HepG2 (cell line): ENCODE results near the gene ZBTB7B. TPM values are rescaled to one million over a fixed set of nuclear protein-coding genes. Genes with fewer than 3 reads are reported as not detected.
A peak's percentile ranks its signal among the peaks of the same experiment; 100 is the strongest.

ENCODE experiments used
- CBFB ChIP-seq: sonication (generic); formaldehyde crosslinking; IDR thresholded peaks from 2 replicates; pipeline ENCODE4 v1.4.0; 2020; ENCODE audit warnings: missing genetic modification reagents
- EZH2 ChIP-seq: conservative IDR thresholded peaks from 2 replicates; pipeline ENCODE4 v1.6.1; 2012; ENCODE audit warnings: mild to moderate bottlenecking, low read depth, low read length, moderate library complexity
- KMT2B ChIP-seq: IDR thresholded peaks from 2 replicates; pipeline ENCODE4 v1.6.1; 2016; ENCODE audit warnings: missing genetic modification reagents, missing compliant biosample characterization
- MIER3 ChIP-seq: IDR thresholded peaks from 2 replicates; pipeline ENCODE4 v1.6.1; 2016; ENCODE audit warnings: missing compliant biosample characterization, borderline replicate concordance
- NFYC ChIP-seq: IDR thresholded peaks from 2 replicates; pipeline ENCODE4 v1.6.1; 2016; ENCODE audit warnings: missing genetic modification reagents, missing compliant biosample characterization
- NR2F1 ChIP-seq, 2 experiments: fragments of 450-650 bp in 1 of 2; formaldehyde crosslinking in 1 of 2; IDR thresholded peaks; 2 replicates each; pipeline versions ENCODE4 v1.5.0 to v1.6.1; 2016 to 2020; ENCODE audit warnings: mild to moderate bottlenecking in 1 of 2, missing compliant biosample characterization in 1 of 2, missing genetic modification reagents in 1 of 2, moderate library complexity in 1 of 2
- POLR2AphosphoS5 ChIP-seq: IDR thresholded peaks from 2 replicates; pipeline ENCODE4 v1.6.1; 2012; ENCODE audit warnings: low read depth, low read length
- PRMT3 ChIP-seq: sonication (generic); formaldehyde crosslinking; IDR thresholded peaks from 2 replicates; pipeline ENCODE4 v1.8.1; 2022; ENCODE audit warnings: low read depth, mild to moderate bottlenecking, moderate library complexity, missing genetic modification reagents, borderline replicate concordance
- SOX6 ChIP-seq, 2 experiments: fragments of 450-650 bp in 1 of 2; sonication (generic) in 1 of 2; formaldehyde crosslinking in 1 of 2; IDR thresholded peaks; 2 replicates each; pipeline versions ENCODE4 v1.4.0 to v1.6.1; 2017 to 2020; ENCODE audit warnings: antibody characterized with exemption in 1 of 2, mild to moderate bottlenecking in 1 of 2, missing genetic modification reagents in 1 of 2
- THYN1 ChIP-seq: sonication (generic); formaldehyde crosslinking; IDR thresholded peaks from 2 replicates; pipeline ENCODE4 v1.8.1; 2023; ENCODE audit warnings: low read depth, mild to moderate bottlenecking, moderate library complexity, missing genetic modification reagents, borderline replicate concordance
- ZBTB7A ChIP-seq: sonication (generic); formaldehyde crosslinking; IDR thresholded peaks from 2 replicates; pipeline ENCODE4 v1.8.0; 2022; ENCODE audit warnings: mild to moderate bottlenecking, missing genetic modification reagents
- ZNF335 ChIP-seq: sonication (generic); formaldehyde crosslinking; IDR thresholded peaks from 2 replicates; pipeline ENCODE4 v1.4.0; 2020; ENCODE audit warnings: missing genetic modification reagents
- ZNF33A ChIP-seq: sonication (generic); formaldehyde crosslinking; IDR thresholded peaks from 2 replicates; pipeline ENCODE4 v1.5.1; 2020; ENCODE audit warnings: missing genetic modification reagents, mild to moderate bottlenecking, moderate library complexity, borderline replicate concordance
- ZNF770 ChIP-seq: sonication (generic); formaldehyde crosslinking; IDR thresholded peaks from 2 replicates; pipeline ENCODE4 v1.5.0; 2020; ENCODE audit warnings: mild to moderate bottlenecking, missing genetic modification reagents
- polyA plus RNA-seq, 8 experiments: library from polyadenylated mRNA; depleted of rRNA in 3 of 8; stranded (reverse) in 7 of 8; unstranded in 1 of 8; fragments of >200 nt; fragmentation: Illumina TruSeq in 4 of 8; extraction: Trizol in 4 of 8; gene quantifications; 2 replicates each; pipeline versions ENCODE4 v1.2.1 to v1.2.3, GENCODE V29; 2011 to 2016; ENCODE audit warnings: low read depth in 4 of 8, missing spikeins in 1 of 8, mixed read lengths in 1 of 8; ENCODE audit not compliant: insufficient read depth in 1 of 8
- total RNA-seq, 5 experiments: library from RNA; depleted of rRNA; stranded (reverse); fragments of >200 nt; fragmentation: Illumina TruSeq; extraction: Trizol; gene quantifications; 2 replicates each; pipeline ENCODE4 v1.2.3, GENCODE V29; 2016; ENCODE audit warnings: low read depth in 1 of 5
- TF ChIP-seq, protein P1 (sequence below), 2 experiments: sonication (generic) in 1 of 2; formaldehyde crosslinking in 1 of 2; IDR thresholded peaks; 2 replicates each; pipeline versions ENCODE4 v1.6.1 to v1.9.0; 2014 to 2022; ENCODE audit warnings: antibody characterized with exemption in 1 of 2, borderline replicate concordance in 1 of 2, inconsistent platforms in 1 of 2, low read depth in 1 of 2, missing genetic modification reagents in 1 of 2
- TF ChIP-seq, protein P2 (sequence below): sonication (generic); formaldehyde crosslinking; IDR thresholded peaks from 2 replicates; pipeline ENCODE4 v1.4.0; 2020; ENCODE audit warnings: missing genetic modification reagents
- TF ChIP-seq, protein P3 (sequence below): sonication (generic); formaldehyde crosslinking; IDR thresholded peaks from 2 replicates; pipeline ENCODE4 v1.4.0; 2020; ENCODE audit warnings: missing genetic modification reagents

The ZBTB7B gene
- total and polyA plus RNA-seq, 2 of the 13 experiments (the other 11 are each of a cell fraction or from before 2014, with no cell fraction given): 15.5 to 17.5 TPM

DNA sequence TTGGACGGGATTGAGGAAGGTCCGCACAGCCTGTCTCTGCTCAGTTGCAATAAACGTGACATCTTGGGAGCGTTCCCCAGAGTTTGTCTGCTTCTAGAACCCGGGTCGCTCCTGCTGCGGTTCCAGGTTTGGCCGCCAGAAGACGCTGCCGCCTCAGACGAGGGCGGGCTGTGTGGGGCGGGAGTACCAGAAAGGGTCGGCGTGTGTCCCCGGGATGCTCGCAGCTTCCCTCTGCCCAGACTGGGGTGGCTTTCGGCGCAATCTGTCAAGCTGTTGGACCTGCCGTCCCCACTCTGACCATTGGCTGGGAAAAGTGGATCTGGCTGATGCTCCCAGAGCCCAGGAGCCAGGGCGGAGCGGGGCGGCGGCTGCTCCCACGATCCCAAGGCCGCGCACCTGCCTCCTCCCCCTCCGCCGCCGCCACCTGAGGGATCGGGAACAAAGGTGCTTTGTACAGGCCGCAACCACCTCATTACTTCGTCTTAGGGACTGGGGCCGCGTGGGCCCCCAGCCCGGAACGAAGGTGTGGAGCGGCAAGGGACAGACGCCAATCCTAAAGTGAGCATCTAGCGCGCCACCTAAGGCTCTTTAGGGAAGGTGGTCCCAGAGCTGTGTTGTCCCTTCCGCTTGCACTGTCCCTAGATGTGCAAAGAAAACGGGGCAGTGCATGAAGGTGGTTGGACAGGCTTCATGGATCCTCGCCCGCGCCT, 60.3 kb downstream of the ZBTB7B start (continued):
- TF ChIP-seq, protein P1, sequence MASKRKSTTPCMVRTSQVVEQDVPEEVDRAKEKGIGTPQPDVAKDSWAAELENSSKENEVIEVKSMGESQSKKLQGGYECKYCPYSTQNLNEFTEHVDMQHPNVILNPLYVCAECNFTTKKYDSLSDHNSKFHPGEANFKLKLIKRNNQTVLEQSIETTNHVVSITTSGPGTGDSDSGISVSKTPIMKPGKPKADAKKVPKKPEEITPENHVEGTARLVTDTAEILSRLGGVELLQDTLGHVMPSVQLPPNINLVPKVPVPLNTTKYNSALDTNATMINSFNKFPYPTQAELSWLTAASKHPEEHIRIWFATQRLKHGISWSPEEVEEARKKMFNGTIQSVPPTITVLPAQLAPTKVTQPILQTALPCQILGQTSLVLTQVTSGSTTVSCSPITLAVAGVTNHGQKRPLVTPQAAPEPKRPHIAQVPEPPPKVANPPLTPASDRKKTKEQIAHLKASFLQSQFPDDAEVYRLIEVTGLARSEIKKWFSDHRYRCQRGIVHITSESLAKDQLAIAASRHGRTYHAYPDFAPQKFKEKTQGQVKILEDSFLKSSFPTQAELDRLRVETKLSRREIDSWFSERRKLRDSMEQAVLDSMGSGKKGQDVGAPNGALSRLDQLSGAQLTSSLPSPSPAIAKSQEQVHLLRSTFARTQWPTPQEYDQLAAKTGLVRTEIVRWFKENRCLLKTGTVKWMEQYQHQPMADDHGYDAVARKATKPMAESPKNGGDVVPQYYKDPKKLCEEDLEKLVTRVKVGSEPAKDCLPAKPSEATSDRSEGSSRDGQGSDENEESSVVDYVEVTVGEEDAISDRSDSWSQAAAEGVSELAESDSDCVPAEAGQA (IDR thresholded peaks at IDR 0.05; ENCODE audit: low read depth): no peak
- TF ChIP-seq, protein P1 (CRISPR knock-in tag; IDR thresholded peaks at IDR 0.05; ENCODE audit: borderline replicate concordance): no peak
- TF ChIP-seq NFYC (CRISPR knock-in tag) (no peak), SOX6 (IDR thresholded peaks at IDR 0.05) (no peak), SOX6 (CRISPR knock-in tag; IDR thresholded peaks at IDR 0.05) (peak; percentile 24; the same call in 1 of the 2 replicates), EZH2 (no peak), POLR2AphosphoS5 (no peak), ZNF33A (CRISPR knock-in tag) (no peak), CBFB (CRISPR knock-in tag) (peak; percentile 62), ZBTB7A (CRISPR knock-in tag) (peak; percentile 46; the same call in 1 of the 2 replicates), THYN1 (CRISPR knock-in tag) (no peak), MIER3 (no peak), ZNF770 (no peak), KMT2B (CRISPR knock-in tag) (no peak), PRMT3 (CRISPR knock-in tag) (no peak), NR2F1 (CRISPR knock-in tag; IDR thresholded peaks at IDR 0.05) (no peak), ZNF335 (no peak)
- TF ChIP-seq, protein P2, sequence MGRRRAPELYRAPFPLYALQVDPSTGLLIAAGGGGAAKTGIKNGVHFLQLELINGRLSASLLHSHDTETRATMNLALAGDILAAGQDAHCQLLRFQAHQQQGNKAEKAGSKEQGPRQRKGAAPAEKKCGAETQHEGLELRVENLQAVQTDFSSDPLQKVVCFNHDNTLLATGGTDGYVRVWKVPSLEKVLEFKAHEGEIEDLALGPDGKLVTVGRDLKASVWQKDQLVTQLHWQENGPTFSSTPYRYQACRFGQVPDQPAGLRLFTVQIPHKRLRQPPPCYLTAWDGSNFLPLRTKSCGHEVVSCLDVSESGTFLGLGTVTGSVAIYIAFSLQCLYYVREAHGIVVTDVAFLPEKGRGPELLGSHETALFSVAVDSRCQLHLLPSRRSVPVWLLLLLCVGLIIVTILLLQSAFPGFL (CRISPR knock-in tag): no peak
- TF ChIP-seq, protein P3, sequence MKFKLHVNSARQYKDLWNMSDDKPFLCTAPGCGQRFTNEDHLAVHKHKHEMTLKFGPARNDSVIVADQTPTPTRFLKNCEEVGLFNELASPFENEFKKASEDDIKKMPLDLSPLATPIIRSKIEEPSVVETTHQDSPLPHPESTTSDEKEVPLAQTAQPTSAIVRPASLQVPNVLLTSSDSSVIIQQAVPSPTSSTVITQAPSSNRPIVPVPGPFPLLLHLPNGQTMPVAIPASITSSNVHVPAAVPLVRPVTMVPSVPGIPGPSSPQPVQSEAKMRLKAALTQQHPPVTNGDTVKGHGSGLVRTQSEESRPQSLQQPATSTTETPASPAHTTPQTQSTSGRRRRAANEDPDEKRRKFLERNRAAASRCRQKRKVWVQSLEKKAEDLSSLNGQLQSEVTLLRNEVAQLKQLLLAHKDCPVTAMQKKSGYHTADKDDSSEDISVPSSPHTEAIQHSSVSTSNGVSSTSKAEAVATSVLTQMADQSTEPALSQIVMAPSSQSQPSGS (CRISPR knock-in tag): no peak
